GM12801 (cell line): ENCODE measurements around the gene NBAS.

Source experiments
- CTCF ChIP-seq: IDR thresholded peaks from one replicate; pipeline ENCODE4 v1.5.1; 2011; ENCODE audit warnings: control low read depth; ENCODE audit not compliant: insufficient read length; ENCODE audit errors: extremely low read depth

Gene NBAS

GRCh38 chr2:15222856-15223255 is 338.3 kb downstream of the NBAS start:
- no peak for TF ChIP-seq CTCF

- no peak for TF ChIP-seq CTCF
Measured at GRCh38 chr2:15220603-15221002, 340.5 kb downstream of the NBAS start.

GRCh38 chr2:15218423-15219086 is 342.6 kb downstream of the NBAS start:
- no peak for TF ChIP-seq CTCF

- TF ChIP-seq CTCF = no peak
Measured at GRCh38 chr2:15212249-15212648, 348.9 kb downstream of the NBAS start.

- no peak for TF ChIP-seq CTCF
Measured at GRCh38 chr2:15206419-15206818, 354.7 kb downstream of the NBAS start.

- no peak for TF ChIP-seq CTCF
Measured at GRCh38 chr2:15205562-15205961, 355.6 kb downstream of the NBAS start.

- no peak for TF ChIP-seq CTCF
Measured at GRCh38 chr2:15201009-15201408, 360.1 kb downstream of the NBAS start.
